HCT116 (cell line): ENCODE measurements around the gene ACACA. TPM values are rescaled to one million over a fixed set of nuclear protein-coding genes. Genes with fewer than 3 reads are reported as not detected.

Experiments used
- ATAC-seq: fragments of 200-7000 bp; cut with Tn5 transposase; 2 replicates; pipeline ENCODE4 v1.9.1; 2020; ENCODE audit warnings: mild to moderate bottlenecking, moderate library complexity
- BruUV-seq: library from RNA; stranded (reverse); fragments of 400-500 nt; replicated peaks from 2 replicates; lab custom pipeline; 2021; lab: Mats Ljungman, UMichigan
- CTCF ChIA-PET: fragments of 300-600 bp; sonication (Branson Sonifier 250); formaldehyde crosslinking; loops from one replicate; lab custom pipeline; 2021; ENCODE audit warnings: antibody characterized with exemption; lab: Charles Lee
- POLR2A ChIA-PET: fragments of 300-600, 350-600 bp; sonication (Branson Sonifier 250); formaldehyde crosslinking; loops from one replicate; lab custom pipeline; 2021; ENCODE audit warnings: antibody characterized with exemption; lab: Charles Lee
- RAD21 ChIA-PET, 2 experiments: fragments of 300-600 bp; sonication (Branson Sonifier 250); formaldehyde crosslinking; loops; one replicate each; lab custom pipeline; 2023; ENCODE audit warnings: low total read pairs in 2 of 2; ENCODE audit not compliant: uncharacterized antibody in 2 of 2, unreplicated experiment in 2 of 2, low non-redundant PET in 1 of 2; lab: Charles Lee
- DNase-seq: peaks from one replicate; pipeline ENCODE4 v3.0.0-alpha.2; 2010; ENCODE audit warnings: low read depth, low spot score
- H2AFZ ChIP-seq: fragments of 200-600 bp; shearing (Covaris generic), sonication (generic); 2 replicates; pipeline ENCODE4 v1.6.1; 2017; ENCODE audit warnings: low read depth, mixed run types, mixed read lengths, antibody characterized with exemption, low read length; ENCODE audit not compliant: poor library complexity, severe bottlenecking
- H3K27ac ChIP-seq: 2 replicates; pipeline ENCODE4 v1.5.1; 2012; ENCODE audit warnings: low read depth, low read length
- H3K27me3 ChIP-seq: fragments of 200-600 bp; sonication (generic); 2 replicates; pipeline ENCODE4 v1.6.1; 2016; ENCODE audit warnings: mixed run types, low read length, mixed read lengths; ENCODE audit not compliant: insufficient read depth
- H3K36me3 ChIP-seq, 2 experiments: fragments of 200-500 bp in 1 of 2; fragments of 200-600 bp in 1 of 2; sonication (Bioruptor generic) in 1 of 2; sonication (generic) in 1 of 2; 2 replicates each; pipeline versions ENCODE4 v1.5.1 to v1.6.1; 2014 to 2016; ENCODE audit warnings: low read length in 2 of 2, inconsistent platforms in 1 of 2, mixed read lengths in 1 of 2, mixed run types in 1 of 2; ENCODE audit not compliant: insufficient read depth in 2 of 2, control insufficient read depth in 1 of 2
- H3K4me1 ChIP-seq, 2 experiments: fragments of 200-600 bp in 1 of 2; sonication (generic) in 1 of 2; 2 replicates each; pipeline versions ENCODE4 v1.5.1 to v1.6.1; 2012 to 2017; ENCODE audit warnings: low read length in 2 of 2, inconsistent platforms in 1 of 2, mild to moderate bottlenecking in 1 of 2, mixed read lengths in 1 of 2, mixed run types in 1 of 2, moderate library complexity in 1 of 2; ENCODE audit not compliant: insufficient read depth in 2 of 2, control insufficient read depth in 1 of 2
- H3K4me2 ChIP-seq: fragments of 200-600 bp; sonication (generic); 2 replicates; pipeline ENCODE4 v1.6.1; 2017; ENCODE audit warnings: mixed run types, low read length, mixed read lengths
- H3K4me3 ChIP-seq, 2 experiments: fragments of 200-600 bp in 1 of 2; sonication (generic) in 1 of 2; replicated peaks in 1 of 2; 2 replicates each; pipeline ENCODE4 v1.5.1; 2011 to 2016; ENCODE audit warnings: low read length in 2 of 2, control low read depth in 1 of 2, low read depth in 1 of 2, mild to moderate bottlenecking in 1 of 2, mixed read lengths in 1 of 2, mixed run types in 1 of 2
- H3K79me2 ChIP-seq: fragments of 200-600 bp; sonication (generic); 2 replicates; pipeline ENCODE4 v1.6.1; 2017; ENCODE audit warnings: mild to moderate bottlenecking, mixed run types, low read length, moderate library complexity, mixed read lengths; ENCODE audit not compliant: insufficient read depth
- H3K9ac ChIP-seq: fragments of 200-600 bp; sonication (generic); 2 replicates; pipeline ENCODE4 v1.6.1; 2016; ENCODE audit warnings: low read length, mixed read lengths
- H3K9me2 ChIP-seq: fragments of 200-600 bp; sonication (generic), shearing (Covaris generic); 2 replicates; pipeline ENCODE4 v1.6.1; 2017; ENCODE audit warnings: mixed run types, mild to moderate bottlenecking, moderate library complexity; ENCODE audit not compliant: insufficient read depth
- H3K9me3 ChIP-seq, 2 experiments: fragments of 200-500 bp in 1 of 2; fragments of 200-600 bp in 1 of 2; sonication (Bioruptor generic) in 1 of 2; sonication (generic) in 1 of 2; 2 replicates each; pipeline ENCODE4 v1.6.1; 2014 to 2017; ENCODE audit warnings: low read length in 2 of 2, mixed read lengths in 2 of 2, inconsistent platforms in 1 of 2, low read depth in 1 of 2, mild to moderate bottlenecking in 1 of 2, mixed run types in 1 of 2, moderate library complexity in 1 of 2; ENCODE audit not compliant: control insufficient read depth in 1 of 2, insufficient read depth in 1 of 2
- H4K20me1 ChIP-seq: fragments of 200-600 bp; sonication (generic), shearing (Covaris generic); 2 replicates; pipeline ENCODE4 v1.6.1; 2017; ENCODE audit warnings: mixed run types, mild to moderate bottlenecking, moderate library complexity; ENCODE audit not compliant: insufficient read depth
- CBX3 ChIP-seq: IDR thresholded peaks from 2 replicates; pipeline ENCODE4 v1.6.1; 2012; ENCODE audit warnings: low read depth
- EGR1 ChIP-seq: IDR thresholded peaks from 2 replicates; pipeline ENCODE4 v1.6.1; 2012; ENCODE audit warnings: low read depth
- JUND ChIP-seq: IDR thresholded peaks from 2 replicates; pipeline ENCODE4 v1.6.1; 2012
- POLR2A ChIP-seq: IDR thresholded peaks from 2 replicates; pipeline ENCODE4 v1.7.0; 2011; ENCODE audit warnings: borderline replicate concordance; ENCODE audit not compliant: insufficient read depth, insufficient read length; ENCODE audit errors: extremely low read depth
- POLR2AphosphoS5 ChIP-seq: IDR thresholded peaks from 2 replicates; pipeline ENCODE4 v1.6.1; 2011; ENCODE audit warnings: mild to moderate bottlenecking, low read depth, low read length, moderate library complexity
- RAD21 ChIP-seq: IDR thresholded peaks from 2 replicates; pipeline ENCODE4 v1.6.1; 2012; ENCODE audit warnings: low read depth, mild to moderate bottlenecking
- SIN3A ChIP-seq: IDR thresholded peaks from 2 replicates; pipeline ENCODE4 v1.6.1; 2012; ENCODE audit warnings: low read depth
- SP1 ChIP-seq: IDR thresholded peaks from 2 replicates; pipeline ENCODE4 v1.6.1; 2012; ENCODE audit warnings: low read depth
- SRF ChIP-seq: IDR thresholded peaks from 2 replicates; pipeline ENCODE4 v1.6.1; 2012; ENCODE audit warnings: low read depth
- TCF7L2 ChIP-seq: IDR thresholded peaks from 2 replicates; pipeline ENCODE4 v1.7.0; 2011; ENCODE audit warnings: borderline replicate concordance, inconsistent platforms; ENCODE audit not compliant: insufficient read depth, insufficient read length; ENCODE audit errors: extremely low read depth
- YY1 ChIP-seq: IDR thresholded peaks from 2 replicates; pipeline ENCODE4 v1.6.1; 2011; ENCODE audit warnings: low read length, low read depth, moderate library complexity, mild to moderate bottlenecking; ENCODE audit not compliant: insufficient replicate concordance; ENCODE audit errors: extremely low read depth
- ZFX ChIP-seq: fragments of 450-650 bp; IDR thresholded peaks from 2 replicates; pipeline ENCODE4 v1.6.1; 2017
- ZNF274 ChIP-seq: fragments of 200-500 bp; sonication (Bioruptor generic); IDR thresholded peaks from 2 replicates; pipeline ENCODE4 v1.6.1; 2014; ENCODE audit warnings: mild to moderate bottlenecking, low read depth, low read length, inconsistent platforms
- intact Hi-C: fragments of 100-400 bp; cut with micrococcal nuclease; formaldehyde crosslinking; loops from 2 replicates; pipeline ENCODE4 v1.10.0; 2022
- total RNA-seq: library from RNA; stranded (reverse); gene quantifications from one replicate; pipeline ENCODE4 v1.2.1, GENCODE V29; 2021; ENCODE audit not compliant: unreplicated experiment
- TF ChIP-seq, protein P1 (sequence below): IDR thresholded peaks from 2 replicates; pipeline ENCODE4 v1.6.1; 2012; ENCODE audit warnings: low read depth
- TF ChIP-seq, protein P2 (sequence below): IDR thresholded peaks from 2 replicates; pipeline ENCODE4 v1.6.1; 2012
- TF ChIP-seq, protein P3 (sequence below): IDR thresholded peaks from 2 replicates; pipeline ENCODE4 v1.6.1; 2011; ENCODE audit warnings: mild to moderate bottlenecking, low read length, moderate library complexity; ENCODE audit not compliant: insufficient replicate concordance; ENCODE audit errors: extremely low read depth
- TF ChIP-seq, protein P4 (sequence below), 3 experiments: fragments of 200-600 bp in 1 of 3; sonication (generic) in 1 of 3; IDR thresholded peaks in 2 of 3; conservative IDR thresholded peaks in 1 of 3; 2 replicates each; pipeline ENCODE4 v1.5.1; 2012 to 2017; ENCODE audit warnings: low read depth in 2 of 3, low read length in 2 of 3, antibody characterized with exemption in 1 of 3, borderline replicate concordance in 1 of 3, control low read depth in 1 of 3, mild to moderate bottlenecking in 1 of 3, mixed read lengths in 1 of 3, mixed run types in 1 of 3, moderate library complexity in 1 of 3; ENCODE audit not compliant: insufficient read depth in 1 of 3
- TF ChIP-seq, protein P5 (sequence below): IDR thresholded peaks from 2 replicates; pipeline ENCODE4 v1.6.1; 2012

Gene ACACA
- total RNA-seq, 1 experiment from 2014 or later = 161 TPM

DNA sequence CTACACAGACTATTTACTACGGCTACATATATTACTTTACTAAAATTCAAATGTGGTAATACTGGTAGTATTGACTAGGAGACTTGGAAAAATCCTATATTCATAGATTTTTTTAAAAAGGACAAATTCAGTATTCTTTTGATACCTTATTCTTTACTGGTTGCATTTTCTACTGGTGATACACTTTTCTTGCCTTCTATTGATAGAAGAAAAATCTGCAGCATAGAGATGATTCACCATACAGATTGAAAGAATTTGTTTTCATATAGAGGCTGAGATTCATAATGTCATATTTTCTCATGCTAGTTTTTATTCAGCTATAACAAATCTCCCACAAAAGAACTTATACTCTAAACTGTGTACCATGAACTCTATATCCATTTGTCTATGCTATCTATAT is 226.3 kb downstream of the ACACA start:
- ChIA-PET CTCF (interaction anchor here (1.4 kb wide), 1 partner anchor 10 kb away, joined by 3 read pairs; no protein-coding TSS in a partner anchor), RAD21 (no interaction called here), POLR2A (interaction anchor here (1.0 kb wide), 1 partner anchor 12 kb away, joined by 3 read pairs; no protein-coding TSS in a partner anchor)
- Histone ChIP-seq H3K4me1 (peaks cover 10 to 25% of the 10 kb centered on the region in 2 experiments), H3K36me3 (peaks cover 17 to 19% of the 10 kb centered on the region in 2 experiments), H3K4me3 (no peak overlapping the region), H3K27ac (no peak overlapping the region; the same call in 1 of the 2 replicates), H3K9me3 (no peaks in the 10 kb centered on the region), H3K79me2 (no peaks in the 10 kb centered on the region), H3K9ac (no peak overlapping the region), H4K20me1 (no peaks in the 10 kb centered on the region), H3K27me3 (no peaks in the 10 kb centered on the region), H3K4me2 (peak overlapping the region; percentile 1; the same call in 1 of the 2 replicates), H2AFZ (no peak overlapping the region), H3K9me2 (no peaks in the 10 kb centered on the region)
- TF ChIP-seq, protein P1, sequence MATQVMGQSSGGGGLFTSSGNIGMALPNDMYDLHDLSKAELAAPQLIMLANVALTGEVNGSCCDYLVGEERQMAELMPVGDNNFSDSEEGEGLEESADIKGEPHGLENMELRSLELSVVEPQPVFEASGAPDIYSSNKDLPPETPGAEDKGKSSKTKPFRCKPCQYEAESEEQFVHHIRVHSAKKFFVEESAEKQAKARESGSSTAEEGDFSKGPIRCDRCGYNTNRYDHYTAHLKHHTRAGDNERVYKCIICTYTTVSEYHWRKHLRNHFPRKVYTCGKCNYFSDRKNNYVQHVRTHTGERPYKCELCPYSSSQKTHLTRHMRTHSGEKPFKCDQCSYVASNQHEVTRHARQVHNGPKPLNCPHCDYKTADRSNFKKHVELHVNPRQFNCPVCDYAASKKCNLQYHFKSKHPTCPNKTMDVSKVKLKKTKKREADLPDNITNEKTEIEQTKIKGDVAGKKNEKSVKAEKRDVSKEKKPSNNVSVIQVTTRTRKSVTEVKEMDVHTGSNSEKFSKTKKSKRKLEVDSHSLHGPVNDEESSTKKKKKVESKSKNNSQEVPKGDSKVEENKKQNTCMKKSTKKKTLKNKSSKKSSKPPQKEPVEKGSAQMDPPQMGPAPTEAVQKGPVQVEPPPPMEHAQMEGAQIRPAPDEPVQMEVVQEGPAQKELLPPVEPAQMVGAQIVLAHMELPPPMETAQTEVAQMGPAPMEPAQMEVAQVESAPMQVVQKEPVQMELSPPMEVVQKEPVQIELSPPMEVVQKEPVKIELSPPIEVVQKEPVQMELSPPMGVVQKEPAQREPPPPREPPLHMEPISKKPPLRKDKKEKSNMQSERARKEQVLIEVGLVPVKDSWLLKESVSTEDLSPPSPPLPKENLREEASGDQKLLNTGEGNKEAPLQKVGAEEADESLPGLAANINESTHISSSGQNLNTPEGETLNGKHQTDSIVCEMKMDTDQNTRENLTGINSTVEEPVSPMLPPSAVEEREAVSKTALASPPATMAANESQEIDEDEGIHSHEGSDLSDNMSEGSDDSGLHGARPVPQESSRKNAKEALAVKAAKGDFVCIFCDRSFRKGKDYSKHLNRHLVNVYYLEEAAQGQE = no peak
- TF ChIP-seq RAD21 = no peak
- TF ChIP-seq POLR2AphosphoS5 = no peak
- TF ChIP-seq POLR2A = no peak
- TF ChIP-seq, protein P2, sequence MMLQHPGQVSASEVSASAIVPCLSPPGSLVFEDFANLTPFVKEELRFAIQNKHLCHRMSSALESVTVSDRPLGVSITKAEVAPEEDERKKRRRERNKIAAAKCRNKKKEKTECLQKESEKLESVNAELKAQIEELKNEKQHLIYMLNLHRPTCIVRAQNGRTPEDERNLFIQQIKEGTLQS = no peak
- TF ChIP-seq, protein P3, sequence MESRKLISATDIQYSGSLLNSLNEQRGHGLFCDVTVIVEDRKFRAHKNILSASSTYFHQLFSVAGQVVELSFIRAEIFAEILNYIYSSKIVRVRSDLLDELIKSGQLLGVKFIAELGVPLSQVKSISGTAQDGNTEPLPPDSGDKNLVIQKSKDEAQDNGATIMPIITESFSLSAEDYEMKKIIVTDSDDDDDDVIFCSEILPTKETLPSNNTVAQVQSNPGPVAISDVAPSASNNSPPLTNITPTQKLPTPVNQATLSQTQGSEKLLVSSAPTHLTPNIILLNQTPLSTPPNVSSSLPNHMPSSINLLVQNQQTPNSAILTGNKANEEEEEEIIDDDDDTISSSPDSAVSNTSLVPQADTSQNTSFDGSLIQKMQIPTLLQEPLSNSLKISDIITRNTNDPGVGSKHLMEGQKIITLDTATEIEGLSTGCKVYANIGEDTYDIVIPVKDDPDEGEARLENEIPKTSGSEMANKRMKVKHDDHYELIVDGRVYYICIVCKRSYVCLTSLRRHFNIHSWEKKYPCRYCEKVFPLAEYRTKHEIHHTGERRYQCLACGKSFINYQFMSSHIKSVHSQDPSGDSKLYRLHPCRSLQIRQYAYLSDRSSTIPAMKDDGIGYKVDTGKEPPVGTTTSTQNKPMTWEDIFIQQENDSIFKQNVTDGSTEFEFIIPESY = no peak
- no peak for TF ChIP-seq TCF7L2
- TF ChIP-seq, protein P4, sequence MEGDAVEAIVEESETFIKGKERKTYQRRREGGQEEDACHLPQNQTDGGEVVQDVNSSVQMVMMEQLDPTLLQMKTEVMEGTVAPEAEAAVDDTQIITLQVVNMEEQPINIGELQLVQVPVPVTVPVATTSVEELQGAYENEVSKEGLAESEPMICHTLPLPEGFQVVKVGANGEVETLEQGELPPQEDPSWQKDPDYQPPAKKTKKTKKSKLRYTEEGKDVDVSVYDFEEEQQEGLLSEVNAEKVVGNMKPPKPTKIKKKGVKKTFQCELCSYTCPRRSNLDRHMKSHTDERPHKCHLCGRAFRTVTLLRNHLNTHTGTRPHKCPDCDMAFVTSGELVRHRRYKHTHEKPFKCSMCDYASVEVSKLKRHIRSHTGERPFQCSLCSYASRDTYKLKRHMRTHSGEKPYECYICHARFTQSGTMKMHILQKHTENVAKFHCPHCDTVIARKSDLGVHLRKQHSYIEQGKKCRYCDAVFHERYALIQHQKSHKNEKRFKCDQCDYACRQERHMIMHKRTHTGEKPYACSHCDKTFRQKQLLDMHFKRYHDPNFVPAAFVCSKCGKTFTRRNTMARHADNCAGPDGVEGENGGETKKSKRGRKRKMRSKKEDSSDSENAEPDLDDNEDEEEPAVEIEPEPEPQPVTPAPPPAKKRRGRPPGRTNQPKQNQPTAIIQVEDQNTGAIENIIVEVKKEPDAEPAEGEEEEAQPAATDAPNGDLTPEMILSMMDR (IDR thresholded peaks at IDR 0.05 in 2 of 3, conservative IDR thresholded peaks at IDR 0.05 in 1 of 3; ENCODE audit: borderline replicate concordance in 1 of 3, insufficient read depth in 1 of 3, low read depth in 2 of 3, low read length in 2 of 3) = no peak
- TF ChIP-seq ZNF274 = no peak
- TF ChIP-seq SIN3A = no peak
- no peak for TF ChIP-seq SRF
- TF ChIP-seq YY1 = no peak
- no peak for TF ChIP-seq CBX3
- TF ChIP-seq JUND = no peak
- TF ChIP-seq EGR1 = no peak
- TF ChIP-seq, protein P5, sequence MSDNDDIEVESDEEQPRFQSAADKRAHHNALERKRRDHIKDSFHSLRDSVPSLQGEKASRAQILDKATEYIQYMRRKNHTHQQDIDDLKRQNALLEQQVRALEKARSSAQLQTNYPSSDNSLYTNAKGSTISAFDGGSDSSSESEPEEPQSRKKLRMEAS = no peak
- TF ChIP-seq ZFX = no peak
- no peak for TF ChIP-seq SP1
- DNase-seq (no peak), ATAC-seq (no peak)
- BruUV-seq = no TSS peak
- intact Hi-C loops = no loop called here
